ENCODE results near the gene SNRPB.
A peak's percentile ranks its signal among the peaks of the same experiment; 100 is the strongest.
"Not testable (repeated sequence)": the region's sequence is repeated elsewhere in the genome, so short reads cannot be mapped to it uniquely, and the experiment has no call there.

SNRPB gene

DNA sequence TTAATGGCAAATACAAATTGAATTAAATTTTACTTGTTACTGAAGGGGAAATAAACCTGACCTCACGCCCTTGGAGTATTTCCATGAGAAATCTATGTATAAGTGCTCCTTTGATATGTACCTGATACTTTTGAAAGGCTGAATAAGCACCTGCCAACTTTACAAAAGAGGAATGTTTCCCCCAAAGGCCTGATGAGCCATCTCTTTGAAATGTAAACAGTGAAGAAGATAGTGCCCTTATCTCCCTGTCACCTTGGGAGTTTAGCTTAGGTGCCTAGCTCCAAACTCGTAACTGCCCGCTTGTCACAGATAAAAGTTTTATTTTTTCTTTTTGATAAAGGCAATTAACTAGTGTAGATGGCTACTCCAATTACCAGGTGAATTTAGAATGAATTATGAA, 39.2 kb upstream of the SNRPB start:
- peak overlapping the region; percentile 77 for H3K4me3 ChIP-seq (ENCODE audit: low read depth, low read length)
- in situ Hi-C loops (cut with HindIII; ENCODE audit: low sequenced_read_pairs), result no loop called here
- TF ChIP-seq, protein P1, sequence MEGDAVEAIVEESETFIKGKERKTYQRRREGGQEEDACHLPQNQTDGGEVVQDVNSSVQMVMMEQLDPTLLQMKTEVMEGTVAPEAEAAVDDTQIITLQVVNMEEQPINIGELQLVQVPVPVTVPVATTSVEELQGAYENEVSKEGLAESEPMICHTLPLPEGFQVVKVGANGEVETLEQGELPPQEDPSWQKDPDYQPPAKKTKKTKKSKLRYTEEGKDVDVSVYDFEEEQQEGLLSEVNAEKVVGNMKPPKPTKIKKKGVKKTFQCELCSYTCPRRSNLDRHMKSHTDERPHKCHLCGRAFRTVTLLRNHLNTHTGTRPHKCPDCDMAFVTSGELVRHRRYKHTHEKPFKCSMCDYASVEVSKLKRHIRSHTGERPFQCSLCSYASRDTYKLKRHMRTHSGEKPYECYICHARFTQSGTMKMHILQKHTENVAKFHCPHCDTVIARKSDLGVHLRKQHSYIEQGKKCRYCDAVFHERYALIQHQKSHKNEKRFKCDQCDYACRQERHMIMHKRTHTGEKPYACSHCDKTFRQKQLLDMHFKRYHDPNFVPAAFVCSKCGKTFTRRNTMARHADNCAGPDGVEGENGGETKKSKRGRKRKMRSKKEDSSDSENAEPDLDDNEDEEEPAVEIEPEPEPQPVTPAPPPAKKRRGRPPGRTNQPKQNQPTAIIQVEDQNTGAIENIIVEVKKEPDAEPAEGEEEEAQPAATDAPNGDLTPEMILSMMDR (IDR thresholded peaks at IDR 0.05; ENCODE audit: low read depth, low read length, missing control alignments), result no peak
- no peak for DNase-seq (ENCODE audit: low read depth)

DNA sequence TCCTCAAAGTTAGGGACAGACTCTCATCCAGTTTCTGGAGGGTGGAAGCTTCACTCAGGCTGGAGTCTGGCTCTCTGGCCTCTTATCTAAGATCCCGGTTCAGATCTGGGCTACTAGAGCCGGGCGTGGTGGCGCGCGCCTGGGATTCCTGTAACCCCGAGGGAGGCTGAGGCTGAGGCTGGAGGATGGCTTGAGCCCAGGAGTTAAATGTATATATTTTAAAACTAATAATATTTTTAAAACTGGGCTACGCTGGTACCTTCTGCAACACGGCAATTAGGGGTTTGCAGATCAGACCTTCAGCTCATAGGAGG, 38.8 kb upstream of the SNRPB start:
- TF ChIP-seq, protein P1 (IDR thresholded peaks at IDR 0.05; ENCODE audit: low read depth, low read length, missing control alignments), result no peak
- in situ Hi-C loops (cut with HindIII; ENCODE audit: low sequenced_read_pairs), result no loop called here
- H3K4me3 ChIP-seq (ENCODE audit: low read depth, low read length), result peak overlapping the region; percentile 77
- no peak for DNase-seq (ENCODE audit: low read depth)

DNA sequence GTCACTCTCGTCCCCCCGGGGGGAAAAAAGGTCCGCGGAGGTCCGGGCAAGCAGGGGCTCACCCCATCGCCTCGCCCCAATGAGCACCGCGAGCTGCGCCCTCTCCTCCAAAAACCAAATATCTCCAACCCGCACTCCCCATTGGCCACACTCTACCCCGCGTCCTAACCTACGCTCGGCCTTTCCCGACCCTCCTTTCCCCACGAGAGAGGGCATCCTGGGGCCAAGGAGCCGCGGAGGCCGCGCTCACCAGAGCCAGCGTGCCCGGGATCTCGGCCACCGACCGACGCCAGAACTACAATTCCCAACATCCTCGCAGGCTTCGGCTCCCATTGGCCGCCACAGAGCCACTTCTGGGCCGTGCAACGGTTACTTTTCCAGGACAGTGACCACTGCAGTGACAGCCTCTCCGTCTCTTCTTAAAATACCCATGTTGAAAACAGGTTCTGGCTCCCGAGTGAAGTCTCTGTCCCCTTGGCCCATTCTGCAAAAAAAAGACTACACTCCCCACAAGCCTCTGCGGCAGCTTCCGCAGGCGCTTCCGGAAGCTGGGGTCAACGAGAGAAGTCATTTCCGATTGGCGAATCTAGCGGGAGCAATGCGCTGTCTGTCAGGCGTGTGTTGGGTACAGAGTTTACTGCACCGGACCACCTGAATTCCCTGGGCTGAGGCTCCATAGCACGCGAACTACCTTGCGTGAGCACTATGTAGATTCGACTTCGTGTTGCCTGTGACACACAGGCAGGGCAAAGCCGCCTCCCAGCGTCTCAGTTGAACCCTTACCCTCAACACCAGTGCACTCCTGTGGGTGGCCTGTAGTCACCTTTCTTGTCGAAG, 38.3 kb upstream of the SNRPB start, which contains the start of gene ZNF343:
TSS of gene ZNF343 (minus strand) at position 285 of the 837 bp plus-strand sequence. CDS start 15,020 bp downstream, outside the sequence.
- in situ Hi-C loops (cut with HindIII; ENCODE audit: low sequenced_read_pairs), result no loop called here
- peak within 1 kb of the TSS; percentile 77 for H3K4me3 ChIP-seq (ENCODE audit: low read depth, low read length)
- peak; percentile 35 for DNase-seq (ENCODE audit: low read depth)
- TF ChIP-seq, protein P1 (IDR thresholded peaks at IDR 0.05; ENCODE audit: low read depth, low read length, missing control alignments), result no peak

DNA sequence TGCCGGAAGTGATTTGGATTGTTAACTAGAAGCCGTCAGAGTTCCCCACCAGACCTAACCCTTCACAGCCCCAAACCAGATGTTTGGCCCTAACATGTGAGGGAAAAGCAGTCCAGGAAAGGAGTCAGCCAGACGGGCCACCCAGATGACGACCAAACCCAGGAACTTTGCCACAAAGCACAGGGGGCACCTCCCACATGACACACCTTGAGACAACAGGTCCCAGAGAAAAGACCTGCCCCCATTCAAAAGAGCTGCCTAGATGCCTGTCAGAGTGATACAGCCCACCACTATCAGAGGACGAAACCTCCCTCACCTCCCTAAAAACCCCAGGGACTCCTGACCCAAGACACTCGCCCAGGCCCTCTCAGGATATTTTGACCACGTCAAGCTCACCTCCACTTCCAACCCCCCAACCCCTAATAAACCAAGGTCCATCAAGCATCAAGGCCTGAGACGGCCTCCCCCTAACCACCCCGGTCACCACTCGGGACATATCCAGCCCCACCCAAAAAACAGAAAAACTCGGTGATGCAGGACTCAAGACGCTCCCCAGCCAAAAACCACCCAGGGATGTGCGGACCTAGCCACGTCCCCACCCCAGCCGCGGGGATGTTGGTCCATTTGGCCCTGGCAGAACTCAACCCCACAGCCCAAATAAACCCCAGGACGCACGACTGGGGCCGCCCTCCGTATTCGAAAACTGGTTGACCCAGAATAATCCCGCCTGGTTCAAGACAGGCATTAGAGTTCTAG, 37.5 kb upstream of the SNRPB start:
- peak overlapping the region; percentile 77 for H3K4me3 ChIP-seq (ENCODE audit: low read depth, low read length)
- in situ Hi-C loops (cut with HindIII; ENCODE audit: low sequenced_read_pairs), result no loop called here
- DNase-seq (ENCODE audit: low read depth), result no peak
- TF ChIP-seq, protein P1 (IDR thresholded peaks at IDR 0.05; ENCODE audit: low read depth, low read length, missing control alignments), result no peak

DNA sequence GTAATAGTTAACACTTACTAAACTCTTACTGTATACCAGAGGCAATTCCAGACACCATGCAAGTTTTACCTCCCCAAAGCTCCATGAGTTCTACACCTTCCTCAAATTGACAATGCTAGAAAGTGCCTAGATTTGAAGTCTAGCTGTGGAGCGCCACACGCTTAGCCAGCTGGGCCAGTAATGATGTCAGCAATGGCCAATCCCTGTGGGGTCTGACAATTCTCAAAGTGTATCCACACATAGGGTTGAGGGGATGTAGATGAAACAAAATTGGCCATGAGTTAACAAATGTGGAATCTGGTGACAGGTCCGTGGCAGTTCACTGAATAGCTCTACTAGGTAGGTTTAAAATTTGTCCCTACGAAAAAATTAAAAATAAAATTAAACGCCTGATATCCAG, 36.9 kb upstream of the SNRPB start:
- DNase-seq (ENCODE audit: low read depth), result no peak
- in situ Hi-C loops (cut with HindIII; ENCODE audit: low sequenced_read_pairs), result no loop called here
- H3K4me3 ChIP-seq (ENCODE audit: low read depth, low read length), result peak overlapping the region; percentile 77
- TF ChIP-seq, protein P1 (IDR thresholded peaks at IDR 0.05; ENCODE audit: low read depth, low read length, missing control alignments), result no peak

DNA sequence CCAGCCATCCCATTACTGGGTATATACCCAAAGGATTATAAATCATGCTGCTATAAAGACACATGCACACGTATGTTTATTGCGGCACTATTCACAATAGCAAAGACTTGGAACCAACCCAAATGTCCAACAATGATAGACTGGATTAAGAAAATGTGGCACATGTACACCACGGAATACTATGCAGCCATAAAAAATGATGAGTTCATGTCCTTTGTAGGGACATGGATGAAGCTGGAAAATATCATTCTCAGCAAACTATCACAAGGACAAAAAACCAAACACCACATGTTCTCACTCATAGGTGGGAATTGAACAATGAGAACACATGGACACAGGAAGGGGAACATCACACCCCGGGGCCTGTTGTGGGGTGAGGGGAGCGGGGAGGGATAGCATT, 35.8 kb upstream of the SNRPB start:
- DNase-seq (ENCODE audit: low read depth); in situ Hi-C loops (cut with HindIII; ENCODE audit: low sequenced_read_pairs); H3K4me3 ChIP-seq (ENCODE audit: low read depth, low read length): not testable (repeated sequence)

DNA sequence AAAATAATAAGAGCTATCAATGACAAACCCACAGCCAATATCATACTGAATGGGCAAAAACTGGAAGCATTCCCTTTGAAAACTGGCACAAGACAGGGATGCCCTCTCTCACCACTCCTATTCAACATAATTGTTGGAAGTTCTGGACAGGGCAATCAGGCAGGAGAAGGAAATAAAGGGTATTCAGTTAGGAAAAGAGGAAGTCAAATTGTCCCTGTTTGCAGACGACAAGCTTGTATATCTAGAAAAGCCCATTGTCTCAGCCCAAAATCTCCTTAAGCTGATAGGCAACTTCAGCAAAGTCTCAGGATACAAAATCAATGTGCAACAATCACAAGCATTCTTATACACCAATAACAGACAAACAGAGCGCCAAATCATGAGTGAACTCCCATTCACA, 34.2 kb upstream of the SNRPB start:
- in situ Hi-C loops (cut with HindIII; ENCODE audit: low sequenced_read_pairs); DNase-seq (ENCODE audit: low read depth); H3K4me3 ChIP-seq (ENCODE audit: low read depth, low read length): not testable (repeated sequence)

DNA sequence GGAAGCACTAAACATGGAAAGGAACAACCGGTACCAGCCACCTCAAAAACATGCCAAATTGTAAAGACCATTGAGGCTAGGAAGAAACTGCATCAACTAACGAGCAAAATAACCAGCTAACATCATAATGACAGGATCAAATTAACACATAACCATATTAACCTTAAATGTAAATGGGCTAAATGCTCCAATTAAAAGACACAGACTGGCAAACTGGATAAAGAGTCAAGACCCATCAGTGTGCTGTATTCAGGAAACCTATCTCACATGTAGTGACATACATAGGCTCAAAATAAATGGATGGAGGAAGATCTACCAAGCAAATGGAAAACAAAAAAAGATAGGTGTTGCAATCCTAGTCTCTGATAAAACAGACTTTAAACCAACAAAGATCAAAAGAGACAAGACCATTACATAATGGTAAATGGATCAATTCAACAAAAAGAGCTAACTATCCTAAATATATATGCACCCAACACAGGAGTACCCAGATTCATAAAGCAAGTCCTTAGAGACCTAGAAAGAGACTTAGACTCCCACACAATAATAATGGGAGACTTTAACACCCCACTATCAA, 32.3 kb upstream of the SNRPB start:
- DNase-seq (ENCODE audit: low read depth); in situ Hi-C loops (cut with HindIII; ENCODE audit: low sequenced_read_pairs); H3K4me3 ChIP-seq (ENCODE audit: low read depth, low read length): not testable (repeated sequence)
